Natural killer cell (primary cell): ENCODE data around the gene FLCN. TPM values are rescaled to one million over a fixed set of nuclear protein-coding genes. Genes with fewer than 3 reads are reported as not detected.
"Not testable (repeated sequence)": the region's sequence is repeated elsewhere in the genome, so short reads cannot be mapped to it uniquely, and the experiment has no call there.

Experiments
- ATAC-seq, 3 donors: fragments of 150-1000 bp in 2 of 3; fragments of 200-7000 bp in 1 of 3; cut with Tn5 transposase; 1 replicate in 1 of 3; 2 replicates in 2 of 3; pipeline ENCODE4 v1.10.0; 2021; ENCODE audit warnings: mild to moderate bottlenecking in 2 of 3, moderate library complexity in 2 of 3
- DNase-seq, 2 donors: peaks; one replicate each; pipeline versions ENCODE4 v3.0.0 to v3.0.0-alpha.2; 2013 to 2021; ENCODE audit warnings: mixed read lengths in 1 of 2
- H3K27ac ChIP-seq: one replicate; pipeline ENCODE4 v1.5.1; 2013; ENCODE audit warnings: mild to moderate bottlenecking, low read length
- H3K27me3 ChIP-seq: one replicate; pipeline ENCODE4 v1.6.1; 2013; ENCODE audit warnings: low read length; ENCODE audit not compliant: control insufficient read depth, insufficient read depth
- H3K36me3 ChIP-seq: one replicate; pipeline ENCODE4 v1.6.1; 2013; ENCODE audit warnings: low read length; ENCODE audit not compliant: control insufficient read depth, insufficient read depth
- H3K4me1 ChIP-seq: one replicate; pipeline ENCODE4 v1.6.1; 2013; ENCODE audit warnings: low read length; ENCODE audit not compliant: control insufficient read depth, insufficient read depth
- H3K4me3 ChIP-seq: one replicate; pipeline ENCODE4 v1.5.1; 2013; ENCODE audit warnings: low read length
- H3K9me3 ChIP-seq: one replicate; pipeline ENCODE4 v1.6.1; 2013; ENCODE audit warnings: low read length; ENCODE audit not compliant: control insufficient read depth, insufficient read depth
- H3K27ac Mint-ChIP-seq, 2 donors: one replicate each; pipeline ENCODE4 v1.8.0; 2022; ENCODE audit warnings: mild to moderate bottlenecking in 2 of 2, mixed read lengths in 2 of 2, moderate library complexity in 1 of 2
- H3K27me3 Mint-ChIP-seq, 2 donors: one replicate each; pipeline ENCODE4 v1.8.0; 2022; ENCODE audit warnings: low read depth in 2 of 2, mixed read lengths in 2 of 2
- H3K36me3 Mint-ChIP-seq: one replicate; pipeline ENCODE4 v1.8.0; 2022; ENCODE audit warnings: mixed read lengths
- H3K4me1 Mint-ChIP-seq, 2 donors: one replicate each; pipeline ENCODE4 v1.8.0; 2022; ENCODE audit warnings: mixed read lengths in 2 of 2
- H3K4me3 Mint-ChIP-seq: one replicate; pipeline ENCODE4 v1.8.0; 2022; ENCODE audit warnings: mild to moderate bottlenecking, moderate library complexity, mixed read lengths
- H3K9me3 Mint-ChIP-seq, 2 donors: one replicate each; pipeline ENCODE4 v1.8.0; 2022; ENCODE audit warnings: mixed read lengths in 2 of 2
- WGBS: methylation state at CpG from one replicate; pipeline ENCODE4 v1.1.7; 2013; ENCODE audit warnings: missing lambda C conversion rate; ENCODE audit not compliant: insufficient coverage; 5-methylcytosine and 5-hydroxymethylcytosine counted together
- intact Hi-C: fragments of 100-400 bp; cut with micrococcal nuclease; formaldehyde crosslinking; loops from one replicate; pipeline ENCODE4 v1.14.2; 2022
- total RNA-seq, 4 donors: library from RNA; stranded (reverse); fragments of 120-200 nt in 1 of 4; gene quantifications; one replicate each; pipeline versions ENCODE4 v1.2.3 to v1.2.4, GENCODE V29; 2013 to 2022
- TF ChIP-seq, protein P1 (sequence below): fragments of 200-600 bp; IDR thresholded peaks from one replicate; pipeline ENCODE4 v1.8.0; 2022; ENCODE audit warnings: antibody characterized with exemption

Gene FLCN
- total RNA-seq, 3 donors from 2014 or later (not counting 1 experiment from before 2014, with no cell fraction given), result 26.7 to 43.6 (median 33.8) TPM

DNA sequence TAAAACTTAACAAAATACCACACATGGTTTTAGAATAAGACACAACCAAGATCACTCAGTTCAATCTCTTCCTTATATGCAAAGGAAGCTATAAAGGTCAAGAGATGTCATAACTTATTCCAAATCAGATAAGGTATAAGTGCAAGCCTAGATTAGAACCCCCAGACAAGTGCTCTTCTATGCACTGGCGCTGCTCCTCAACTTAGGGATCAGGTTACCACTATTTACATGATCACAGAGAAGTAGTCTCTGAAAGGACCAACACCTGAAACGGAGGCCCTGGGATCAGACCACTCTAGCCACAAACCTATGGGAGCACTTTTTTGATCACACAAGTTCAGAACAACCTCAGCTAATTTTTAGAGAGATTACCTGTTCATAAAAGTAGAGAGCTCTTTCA lies 27.5 kb upstream of the FLCN start:
- Histone ChIP-seq H3K27me3 (no peaks in the 10 kb centered on the region), H3K4me1 (no peaks in the 10 kb centered on the region), H3K27ac (no peak overlapping the region), H3K4me3 (no peak overlapping the region), H3K36me3 (peaks cover 63% of the 10 kb centered on the region), H3K9me3 (no peaks in the 10 kb centered on the region)
- WGBS, result 90% methylated on average over 2 of the region's 2 CpGs
- no peaks in the 10 kb centered on the region for H3K27me3 Mint-ChIP-seq
- no peak for ATAC-seq
- H3K9me3 Mint-ChIP-seq, result no peaks in the 10 kb centered on the region
- no peaks in the 10 kb centered on the region for H3K4me1 Mint-ChIP-seq
- intact Hi-C loops, result no loop called here
- TF ChIP-seq, protein P1, sequence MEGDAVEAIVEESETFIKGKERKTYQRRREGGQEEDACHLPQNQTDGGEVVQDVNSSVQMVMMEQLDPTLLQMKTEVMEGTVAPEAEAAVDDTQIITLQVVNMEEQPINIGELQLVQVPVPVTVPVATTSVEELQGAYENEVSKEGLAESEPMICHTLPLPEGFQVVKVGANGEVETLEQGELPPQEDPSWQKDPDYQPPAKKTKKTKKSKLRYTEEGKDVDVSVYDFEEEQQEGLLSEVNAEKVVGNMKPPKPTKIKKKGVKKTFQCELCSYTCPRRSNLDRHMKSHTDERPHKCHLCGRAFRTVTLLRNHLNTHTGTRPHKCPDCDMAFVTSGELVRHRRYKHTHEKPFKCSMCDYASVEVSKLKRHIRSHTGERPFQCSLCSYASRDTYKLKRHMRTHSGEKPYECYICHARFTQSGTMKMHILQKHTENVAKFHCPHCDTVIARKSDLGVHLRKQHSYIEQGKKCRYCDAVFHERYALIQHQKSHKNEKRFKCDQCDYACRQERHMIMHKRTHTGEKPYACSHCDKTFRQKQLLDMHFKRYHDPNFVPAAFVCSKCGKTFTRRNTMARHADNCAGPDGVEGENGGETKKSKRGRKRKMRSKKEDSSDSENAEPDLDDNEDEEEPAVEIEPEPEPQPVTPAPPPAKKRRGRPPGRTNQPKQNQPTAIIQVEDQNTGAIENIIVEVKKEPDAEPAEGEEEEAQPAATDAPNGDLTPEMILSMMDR, result no peak
- H3K36me3 Mint-ChIP-seq, result no peaks in the 10 kb centered on the region
- no peak overlapping the region for H3K4me3 Mint-ChIP-seq
- DNase-seq, result no peak
- no peak overlapping the region for H3K27ac Mint-ChIP-seq

DNA sequence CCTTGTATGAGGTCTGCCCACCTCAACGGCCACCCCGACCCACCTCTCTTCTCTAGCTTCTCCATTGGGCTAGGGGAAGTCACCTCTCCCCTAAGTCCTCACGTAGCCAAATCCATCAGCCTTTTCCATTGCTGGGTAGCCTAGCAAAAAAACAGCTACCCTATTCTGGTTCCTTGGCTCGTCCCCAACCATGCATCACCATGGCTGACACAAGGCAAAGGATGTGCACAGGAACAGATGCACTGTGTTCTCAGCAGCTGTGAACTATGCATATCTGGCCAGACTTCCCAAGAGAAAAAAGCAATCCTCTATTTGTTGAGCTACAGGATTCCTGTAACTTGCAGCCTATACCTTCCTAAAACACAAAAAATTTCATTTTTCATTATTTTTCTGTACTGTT lies 22.0 kb upstream of the FLCN start:
- Mint-ChIP-seq H3K9me3 (no peaks in the 10 kb centered on the region), H3K4me1 (no peaks in the 10 kb centered on the region), H3K4me3 (no peak overlapping the region), H3K27ac (peak overlapping the region in 1 of 2 donors; percentile 16), H3K27me3 (no peaks in the 10 kb centered on the region), H3K36me3 (peaks cover 10% of the 10 kb centered on the region)
- no peaks in the 10 kb centered on the region for H3K9me3 ChIP-seq
- H3K4me3 ChIP-seq, result no peak overlapping the region
- TF ChIP-seq, protein P1, result no peak
- H3K4me1 ChIP-seq, result no peaks in the 10 kb centered on the region
- peaks cover 53% of the 10 kb centered on the region for H3K36me3 ChIP-seq
- ATAC-seq (no peak), DNase-seq (no peak)
- 99% methylated on average over 4 of the region's 4 CpGs for WGBS
- intact Hi-C loops, result no loop called here
- no peak overlapping the region for H3K27ac ChIP-seq
- no peaks in the 10 kb centered on the region for H3K27me3 ChIP-seq

DNA sequence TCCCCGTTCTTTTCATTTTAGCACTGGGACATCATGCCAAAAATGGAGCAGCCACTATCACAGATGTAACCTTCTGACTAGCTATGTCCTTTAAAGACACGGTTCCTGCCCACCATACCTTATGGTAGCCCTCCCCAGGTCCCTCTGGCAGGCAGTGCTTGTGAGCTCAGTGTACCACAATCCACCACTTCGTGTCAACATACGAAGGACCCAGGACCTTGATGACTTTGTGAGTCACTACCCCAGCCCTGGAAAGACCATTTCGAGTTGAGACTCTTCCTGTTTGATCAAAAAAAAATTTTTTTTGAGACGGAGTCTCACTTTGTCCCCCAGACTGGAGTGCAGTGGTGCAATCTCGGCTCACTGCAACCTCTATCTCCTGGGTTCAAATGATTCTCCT lies 21.0 kb upstream of the FLCN start:
- Mint-ChIP-seq H3K4me1 (peaks cover 0 to 6% of the 10 kb centered on the region in 2 donors), H3K27ac (no peak overlapping the region), H3K36me3 (peaks cover 10% of the 10 kb centered on the region), H3K4me3 (no peak overlapping the region), H3K9me3 (no peaks in the 10 kb centered on the region), H3K27me3 (no peaks in the 10 kb centered on the region)
- Histone ChIP-seq H3K36me3 (peaks cover 60% of the 10 kb centered on the region), H3K4me1 (no peaks in the 10 kb centered on the region), H3K27me3 (no peaks in the 10 kb centered on the region), H3K4me3 (no peak overlapping the region), H3K27ac (no peak overlapping the region), H3K9me3 (no peaks in the 10 kb centered on the region)
- ATAC-seq, result no peak
- no peak for DNase-seq
- WGBS, result 95% methylated on average over 7 of the region's 7 CpGs
- TF ChIP-seq, protein P1, result no peak
- intact Hi-C loops, result no loop called here

DNA sequence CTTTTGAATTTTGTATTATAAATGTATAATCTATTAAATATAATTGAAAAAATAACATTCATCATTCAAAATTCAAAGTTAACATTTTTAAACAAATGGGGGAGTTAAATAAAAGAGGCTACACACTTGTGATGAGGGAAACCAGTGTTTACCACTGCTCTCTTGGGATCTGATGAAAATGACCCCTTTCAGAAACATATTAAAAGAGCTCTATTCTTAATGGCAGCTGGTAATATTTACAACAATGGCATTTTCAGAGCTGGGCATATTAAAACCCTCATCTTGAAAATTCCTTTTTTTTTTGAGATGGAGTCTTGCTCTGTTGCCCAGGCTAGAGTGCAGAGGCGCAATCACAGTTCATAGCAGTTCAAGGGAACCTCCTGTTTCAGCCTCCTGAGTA lies 19.3 kb upstream of the FLCN start:
- H3K4me1 Mint-ChIP-seq, result peaks cover 0 to 6% of the 10 kb centered on the region in 2 donors
- peaks cover 10% of the 10 kb centered on the region for H3K36me3 Mint-ChIP-seq

DNA sequence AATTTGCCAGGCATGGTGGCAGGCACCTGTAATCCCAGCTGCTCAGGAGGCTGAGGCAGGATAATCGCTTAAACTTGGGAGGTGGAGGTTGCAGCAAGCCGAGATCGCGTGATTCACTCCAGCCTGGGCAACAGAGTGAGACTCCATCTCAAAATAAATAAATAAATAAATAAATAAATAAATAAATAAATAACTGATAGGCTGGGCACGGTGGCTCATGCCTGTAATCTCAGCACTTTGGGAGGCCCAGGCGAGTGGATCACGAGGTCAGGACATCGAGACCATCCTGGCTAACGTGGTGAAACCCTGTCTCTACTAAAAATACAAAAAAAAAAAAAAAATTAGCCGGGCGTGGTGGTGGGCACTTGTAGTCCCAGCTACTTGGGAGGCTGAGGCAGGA lies 18.7 kb upstream of the FLCN start:
- H3K27ac Mint-ChIP-seq, H3K4me1 ChIP-seq, H3K9me3 ChIP-seq, intact Hi-C loops, DNase-seq, H3K4me1 Mint-ChIP-seq, ATAC-seq, H3K9me3 Mint-ChIP-seq, H3K27me3 ChIP-seq, H3K4me3 Mint-ChIP-seq, H3K4me3 ChIP-seq, H3K27ac ChIP-seq, H3K27me3 Mint-ChIP-seq: not testable (repeated sequence)
- peaks cover 58% of the 10 kb centered on the region for H3K36me3 ChIP-seq
- H3K36me3 Mint-ChIP-seq, result peaks cover 10% of the 10 kb centered on the region
- WGBS, result 85% methylated on average over 8 of the region's 11 CpGs

More for the DNA sequence above, 19.3 kb upstream of the FLCN start:
- H3K9me3 Mint-ChIP-seq, result no peaks in the 10 kb centered on the region
- H3K27ac Mint-ChIP-seq, result no peak overlapping the region
- H3K9me3 ChIP-seq, result no peaks in the 10 kb centered on the region
- H3K27me3 ChIP-seq, result no peaks in the 10 kb centered on the region
- H3K36me3 ChIP-seq, result peaks cover 59% of the 10 kb centered on the region
- WGBS, result 94% methylated on average over 1 of the region's 1 CpG
- H3K27ac ChIP-seq, result no peak overlapping the region
- TF ChIP-seq, protein P1, result no peak
- DNase-seq (no peak), ATAC-seq (no peak)
- H3K4me3 ChIP-seq, result no peak overlapping the region
- no peaks in the 10 kb centered on the region for H3K4me1 ChIP-seq
- intact Hi-C loops, result no loop called here
- no peak overlapping the region for H3K4me3 Mint-ChIP-seq
- H3K27me3 Mint-ChIP-seq, result no peaks in the 10 kb centered on the region
